CD8-positive, alpha-beta memory T cell (primary cell): ENCODE measurements around the gene LYST. TPM values are rescaled to one million over a fixed set of nuclear protein-coding genes. Genes with fewer than 3 reads are reported as not detected.
A peak's percentile ranks its signal among the peaks of the same experiment; 100 is the strongest.
"Not testable (repeated sequence)": the region's sequence is repeated elsewhere in the genome, so short reads cannot be mapped to it uniquely, and the experiment has no call there.

ENCODE experiments used
- CTCF ChIA-PET: fragments of 350-600 bp; sonication (Branson Sonifier 250); formaldehyde crosslinking; loops from one replicate; lab custom pipeline; 2021; ENCODE audit warnings: antibody characterized with exemption; lab: Charles Lee
- POLR2A ChIA-PET: fragments of 350-600 bp; sonication (Branson Sonifier 250); formaldehyde crosslinking; loops from one replicate; lab custom pipeline; 2021; ENCODE audit warnings: antibody characterized with exemption; lab: Charles Lee
- DNase-seq, 5 donors: peaks; one replicate each; pipeline versions ENCODE4 v3.0.0 to v3.0.0-alpha.2; 2020 to 2022; ENCODE audit warnings: mixed read lengths in 1 of 5
- H3K27ac ChIP-seq: one replicate; pipeline ENCODE4 v1.7.0; 2013; ENCODE audit warnings: low read depth, mild to moderate bottlenecking, low read length, moderate library complexity
- H3K27me3 ChIP-seq: 2 replicates; pipeline ENCODE4 v1.7.0; 2013; ENCODE audit warnings: low read length, mild to moderate bottlenecking; ENCODE audit not compliant: insufficient read depth, poor library complexity, severe bottlenecking
- H3K36me3 ChIP-seq: 2 replicates; pipeline ENCODE4 v1.7.0; 2013; ENCODE audit warnings: mild to moderate bottlenecking, low read length, moderate library complexity; ENCODE audit not compliant: insufficient read depth
- H3K4me1 ChIP-seq: 2 replicates; pipeline ENCODE4 v1.7.0; 2013; ENCODE audit warnings: mild to moderate bottlenecking, low read length, moderate library complexity; ENCODE audit not compliant: insufficient read depth
- H3K4me3 ChIP-seq: 2 replicates; pipeline ENCODE4 v1.7.0; 2013; ENCODE audit warnings: mild to moderate bottlenecking, low read length
- H3K9me3 ChIP-seq: 2 replicates; pipeline ENCODE4 v1.7.0; 2013; ENCODE audit warnings: mild to moderate bottlenecking, low read length
- H3K27ac Mint-ChIP-seq, 8 donors: one replicate each; pipeline ENCODE4 v1.8.0; 2020 to 2021; ENCODE audit warnings: mixed read lengths in 8 of 8, mild to moderate bottlenecking in 6 of 8, inconsistent platforms in 3 of 8, moderate library complexity in 3 of 8
- H3K27me3 Mint-ChIP-seq, 2 donors: one replicate each; pipeline ENCODE4 v1.8.0; 2020 to 2021; ENCODE audit warnings: mixed read lengths in 2 of 2, mild to moderate bottlenecking in 1 of 2, moderate library complexity in 1 of 2
- H3K36me3 Mint-ChIP-seq, 3 donors: one replicate each; pipeline ENCODE4 v1.8.0; 2020 to 2021; ENCODE audit warnings: mixed read lengths in 3 of 3, inconsistent platforms in 1 of 3, mild to moderate bottlenecking in 1 of 3
- H3K4me1 Mint-ChIP-seq, 3 donors: one replicate each; pipeline ENCODE4 v1.8.0; 2020 to 2021; ENCODE audit warnings: mixed read lengths in 3 of 3, inconsistent platforms in 1 of 3, mild to moderate bottlenecking in 1 of 3
- H3K4me3 Mint-ChIP-seq, 7 donors: one replicate each; pipeline ENCODE4 v1.8.0; 2020 to 2021; ENCODE audit warnings: mixed read lengths in 7 of 7, mild to moderate bottlenecking in 6 of 7, moderate library complexity in 4 of 7, inconsistent platforms in 2 of 7
- H3K9me3 Mint-ChIP-seq, 5 donors: one replicate each; pipeline ENCODE4 v1.8.0; 2020 to 2022; ENCODE audit warnings: mixed read lengths in 5 of 5, mild to moderate bottlenecking in 3 of 5, moderate library complexity in 2 of 5, inconsistent platforms in 1 of 5
- polyA plus RNA-seq: library from polyadenylated mRNA; unstranded; fragments of 300-500 nt; fragmentation: Illumina TruSeq; gene quantifications from one replicate; pipeline ENCODE4 v1.2.3, GENCODE V29; 2021
- total RNA-seq, 2 experiments: library from RNA; stranded (reverse); gene quantifications; one replicate each; pipeline ENCODE4 v1.2.3, GENCODE V29; 2021

Gene LYST
- total and polyA plus RNA-seq, 3 experiments from 2014 or later: 24.1 to 79.9 (median 76.9) TPM

- H3K4me3 Mint-ChIP-seq, CTCF ChIA-PET, H3K9me3 ChIP-seq, H3K36me3 Mint-ChIP-seq, H3K27me3 ChIP-seq, H3K4me3 ChIP-seq, H3K27ac ChIP-seq, H3K36me3 ChIP-seq, DNase-seq, H3K27me3 Mint-ChIP-seq, POLR2A ChIA-PET, H3K9me3 Mint-ChIP-seq: not testable (repeated sequence)
- H3K27ac Mint-ChIP-seq: peak overlapping the region in 1 of 8 donors; percentile 83
- H3K4me1 Mint-ChIP-seq: peaks cover 19 to 27% (median 22%) of the 10 kb centered on the region in 3 donors
- peaks cover 19% of the 10 kb centered on the region for H3K4me1 ChIP-seq
Observed at GRCh38 chr1:235638612-235639011, 228.1 kb downstream of the LYST start.

GRCh38 chr1:235637756-235638534 lies 228.8 kb downstream of the LYST start:
- Histone ChIP-seq H3K4me3 (no peak overlapping the region), H3K36me3 (no peaks in the 10 kb centered on the region), H3K27ac (no peak overlapping the region), H3K4me1 (peaks cover 17% of the 10 kb centered on the region), H3K27me3 (no peaks in the 10 kb centered on the region), H3K9me3 (no peaks in the 10 kb centered on the region)
- Mint-ChIP-seq H3K4me3 (no peak overlapping the region), H3K4me1 (peaks cover 13 to 20% (median 15%) of the 10 kb centered on the region in 3 donors), H3K27ac (no peak overlapping the region), H3K36me3 (no peaks in the 10 kb centered on the region), H3K27me3 (peaks cover 2 to 10% of the 10 kb centered on the region in 2 donors), H3K9me3 (no peaks in the 10 kb centered on the region)
- ChIA-PET POLR2A (no interaction called here), CTCF (interaction anchor here (0.5 kb wide), 1 partner anchor 1847 kb away, joined by 3 read pairs; no protein-coding TSS in a partner anchor)
- DNase-seq: no peak

- peaks cover 0 to 23% of the 10 kb centered on the region in 2 donors for H3K27me3 Mint-ChIP-seq
- no peaks in the 10 kb centered on the region for H3K9me3 Mint-ChIP-seq
- no peaks in the 10 kb centered on the region for H3K36me3 ChIP-seq
- no peaks in the 10 kb centered on the region for H3K4me1 ChIP-seq
- H3K4me1 Mint-ChIP-seq: peaks cover 0 to 5% (median 4%) of the 10 kb centered on the region in 3 donors
- no peaks in the 10 kb centered on the region for H3K36me3 Mint-ChIP-seq
- DNase-seq: no peak
- H3K9me3 ChIP-seq: no peaks in the 10 kb centered on the region
- no peak overlapping the region for H3K27ac Mint-ChIP-seq
- POLR2A ChIA-PET: no interaction called here
- H3K27ac ChIP-seq: no peak overlapping the region
- CTCF ChIA-PET: no interaction called here
- H3K27me3 ChIP-seq: no peaks in the 10 kb centered on the region
- H3K4me3 ChIP-seq: no peak overlapping the region
- H3K4me3 Mint-ChIP-seq: no peak overlapping the region
Observed at GRCh38 chr1:235635938-235636662, 230.6 kb downstream of the LYST start.

- ChIA-PET POLR2A (no interaction called here), CTCF (no interaction called here)
- no peak for DNase-seq
- H3K27me3 Mint-ChIP-seq: peaks cover 0 to 27% of the 10 kb centered on the region in 2 donors
- H3K27me3 ChIP-seq: no peaks in the 10 kb centered on the region
- H3K4me1 Mint-ChIP-seq: peaks cover 0 to 5% (median 0%) of the 10 kb centered on the region in 3 donors
- no peak overlapping the region for H3K4me3 ChIP-seq
- H3K36me3 ChIP-seq: no peaks in the 10 kb centered on the region
- no peaks in the 10 kb centered on the region for H3K4me1 ChIP-seq
- no peaks in the 10 kb centered on the region for H3K9me3 Mint-ChIP-seq
- no peak overlapping the region for H3K4me3 Mint-ChIP-seq
- H3K27ac ChIP-seq: no peak overlapping the region
- no peak overlapping the region for H3K27ac Mint-ChIP-seq
- no peaks in the 10 kb centered on the region for H3K36me3 Mint-ChIP-seq
- no peaks in the 10 kb centered on the region for H3K9me3 ChIP-seq
Observed at GRCh38 chr1:235632506-235633401, 234.0 kb downstream of the LYST start.

- DNase-seq: no peak
- ChIA-PET CTCF (no interaction called here), POLR2A (no interaction called here)
- Histone ChIP-seq H3K27me3 (no peaks in the 10 kb centered on the region), H3K36me3 (no peaks in the 10 kb centered on the region), H3K4me1 (no peaks in the 10 kb centered on the region), H3K27ac (no peak overlapping the region), H3K9me3 (no peaks in the 10 kb centered on the region), H3K4me3 (no peak overlapping the region)
- Mint-ChIP-seq H3K27ac (no peak overlapping the region), H3K27me3 (peaks cover 0 to 27% of the 10 kb centered on the region in 2 donors), H3K36me3 (no peaks in the 10 kb centered on the region), H3K4me3 (no peak overlapping the region), H3K9me3 (no peaks in the 10 kb centered on the region), H3K4me1 (peaks cover 0 to 5% (median 0%) of the 10 kb centered on the region in 3 donors)
Observed at GRCh38 chr1:235631816-235632215, 234.9 kb downstream of the LYST start.

- Mint-ChIP-seq H3K27ac (no peak overlapping the region), H3K36me3 (peaks cover 0 to 3% (median 0%) of the 10 kb centered on the region in 3 donors), H3K27me3 (peaks cover 0 to 27% of the 10 kb centered on the region in 2 donors), H3K9me3 (no peaks in the 10 kb centered on the region), H3K4me1 (peaks cover 2 to 5% (median 3%) of the 10 kb centered on the region in 3 donors), H3K4me3 (no peak overlapping the region)
- no peaks in the 10 kb centered on the region for H3K36me3 ChIP-seq
- H3K4me1 ChIP-seq: no peaks in the 10 kb centered on the region
- ChIA-PET POLR2A (interaction anchor here (0.6 kb wide), 1 partner anchor 123 kb away, joined by 7 read pairs; no protein-coding TSS in a partner anchor), CTCF (no interaction called here)
- H3K4me3 ChIP-seq: no peak overlapping the region
- DNase-seq: no peak
- no peaks in the 10 kb centered on the region for H3K9me3 ChIP-seq
- no peaks in the 10 kb centered on the region for H3K27me3 ChIP-seq
- H3K27ac ChIP-seq: no peak overlapping the region
Observed at GRCh38 chr1:235628316-235629005, 238.2 kb downstream of the LYST start.

GRCh38 chr1:235625831-235626230 lies 240.9 kb downstream of the LYST start:
- Histone ChIP-seq H3K4me3 (no peak overlapping the region), H3K36me3 (no peaks in the 10 kb centered on the region), H3K4me1 (no peaks in the 10 kb centered on the region), H3K9me3 (no peaks in the 10 kb centered on the region), H3K27ac (no peak overlapping the region), H3K27me3 (no peaks in the 10 kb centered on the region)
- H3K4me1 Mint-ChIP-seq: peaks cover 0 to 3% (median 2%) of the 10 kb centered on the region in 3 donors
- peaks cover 0 to 4% (median 0%) of the 10 kb centered on the region in 3 donors for H3K36me3 Mint-ChIP-seq
- no peak overlapping the region for H3K27ac Mint-ChIP-seq
- ChIA-PET POLR2A (no interaction called here), CTCF (no interaction called here)
- H3K27me3 Mint-ChIP-seq: peaks cover 2 to 17% of the 10 kb centered on the region in 2 donors
- no peak for DNase-seq
- no peak overlapping the region for H3K4me3 Mint-ChIP-seq
- no peaks in the 10 kb centered on the region for H3K9me3 Mint-ChIP-seq
